ENCODE data around the gene ADAMTSL5. TPM values are rescaled to one million over a fixed set of nuclear protein-coding genes. Genes with fewer than 3 reads are reported as not detected.
A peak's percentile ranks its signal among the peaks of the same experiment; 100 is the strongest.

Gene ADAMTSL5
- total and polyA plus RNA-seq, 2 of the 13 experiments (the other 11 are each of a cell fraction or from before 2014, with no cell fraction given) = 0.60 to 2.7 TPM

DNA sequence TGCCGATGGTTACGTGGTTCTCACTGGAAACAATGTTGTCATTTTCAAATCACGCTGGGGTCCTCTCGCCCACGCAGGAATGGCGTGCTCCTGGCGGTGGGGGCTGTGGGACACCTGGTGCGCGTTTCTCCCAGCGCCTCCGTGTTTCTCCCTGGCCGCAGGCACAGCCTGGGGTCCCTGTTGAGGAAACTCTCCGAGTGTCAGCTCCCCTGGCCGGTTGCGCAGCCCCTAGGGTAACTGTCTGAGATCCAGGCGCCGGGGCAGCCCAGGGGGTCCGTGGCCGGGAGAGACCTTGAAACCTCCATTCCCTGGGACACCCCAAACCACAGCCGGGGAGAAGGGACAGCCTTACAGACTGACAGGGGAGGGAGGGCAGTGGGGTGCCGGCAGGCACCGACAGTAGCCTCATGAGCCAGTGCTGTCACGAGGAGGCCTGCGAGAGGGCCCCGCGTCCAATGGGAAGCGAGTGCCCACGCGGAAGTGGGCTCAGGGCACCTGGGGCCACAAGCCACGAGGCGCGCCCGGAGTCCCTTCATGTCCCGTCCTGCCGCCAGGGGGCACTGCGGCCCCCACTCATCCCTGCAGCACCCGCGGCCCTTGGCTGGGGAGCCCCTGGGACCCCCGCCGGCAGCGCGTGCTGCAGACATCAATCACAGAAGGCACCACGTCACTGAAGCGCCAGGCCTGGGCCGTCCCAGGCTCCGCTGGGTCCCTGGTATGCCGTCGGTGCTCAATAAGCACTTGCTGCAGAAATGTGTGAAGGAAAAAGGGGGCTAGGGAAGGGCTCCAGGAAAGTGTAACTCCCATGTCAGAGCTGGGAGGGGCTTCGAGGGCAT, 9.5 kb downstream of the ADAMTSL5 start (continued):
- TF ChIP-seq ZNF879 (CRISPR knock-in tag; IDR thresholded peaks at IDR 0.05) = no peak
- TF ChIP-seq, protein P1, sequence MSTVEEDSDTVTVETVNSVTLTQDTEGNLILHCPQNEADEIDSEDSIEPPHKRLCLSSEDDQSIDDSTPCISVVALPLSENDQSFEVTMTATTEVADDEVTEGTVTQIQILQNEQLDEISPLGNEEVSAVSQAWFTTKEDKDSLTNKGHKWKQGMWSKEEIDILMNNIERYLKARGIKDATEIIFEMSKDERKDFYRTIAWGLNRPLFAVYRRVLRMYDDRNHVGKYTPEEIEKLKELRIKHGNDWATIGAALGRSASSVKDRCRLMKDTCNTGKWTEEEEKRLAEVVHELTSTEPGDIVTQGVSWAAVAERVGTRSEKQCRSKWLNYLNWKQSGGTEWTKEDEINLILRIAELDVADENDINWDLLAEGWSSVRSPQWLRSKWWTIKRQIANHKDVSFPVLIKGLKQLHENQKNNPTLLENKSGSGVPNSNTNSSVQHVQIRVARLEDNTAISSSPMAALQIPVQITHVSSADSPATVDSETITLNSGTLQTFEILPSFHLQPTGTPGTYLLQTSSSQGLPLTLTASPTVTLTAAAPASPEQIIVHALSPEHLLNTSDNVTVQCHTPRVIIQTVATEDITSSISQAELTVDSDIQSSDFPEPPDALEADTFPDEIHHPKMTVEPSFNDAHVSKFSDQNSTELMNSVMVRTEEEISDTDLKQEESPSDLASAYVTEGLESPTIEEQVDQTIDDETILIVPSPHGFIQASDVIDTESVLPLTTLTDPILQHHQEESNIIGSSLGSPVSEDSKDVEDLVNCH (CRISPR knock-in tag; IDR thresholded peaks at IDR 0.05) = no peak
- no peak for TF ChIP-seq TBX3 (IDR thresholded peaks at IDR 0.05; ENCODE audit: borderline replicate concordance)
- no peak for TF ChIP-seq RAD51 (IDR thresholded peaks at IDR 0.05; ENCODE audit: borderline replicate concordance)
- TF ChIP-seq SNRNP70 (IDR thresholded peaks at IDR 0.05; ENCODE audit: low read depth, low read length) = no peak
- TF ChIP-seq ZIK1 (CRISPR knock-in tag; IDR thresholded peaks at IDR 0.05; ENCODE audit: borderline replicate concordance, low read depth) = no peak
- TF ChIP-seq NR2F1 (CRISPR knock-in tag; IDR thresholded peaks at IDR 0.05) = no peak
- TF ChIP-seq YEATS4 (CRISPR knock-in tag; IDR thresholded peaks at IDR 0.05; ENCODE audit: borderline replicate concordance) = peak; percentile 61
- TF ChIP-seq, protein P2, sequence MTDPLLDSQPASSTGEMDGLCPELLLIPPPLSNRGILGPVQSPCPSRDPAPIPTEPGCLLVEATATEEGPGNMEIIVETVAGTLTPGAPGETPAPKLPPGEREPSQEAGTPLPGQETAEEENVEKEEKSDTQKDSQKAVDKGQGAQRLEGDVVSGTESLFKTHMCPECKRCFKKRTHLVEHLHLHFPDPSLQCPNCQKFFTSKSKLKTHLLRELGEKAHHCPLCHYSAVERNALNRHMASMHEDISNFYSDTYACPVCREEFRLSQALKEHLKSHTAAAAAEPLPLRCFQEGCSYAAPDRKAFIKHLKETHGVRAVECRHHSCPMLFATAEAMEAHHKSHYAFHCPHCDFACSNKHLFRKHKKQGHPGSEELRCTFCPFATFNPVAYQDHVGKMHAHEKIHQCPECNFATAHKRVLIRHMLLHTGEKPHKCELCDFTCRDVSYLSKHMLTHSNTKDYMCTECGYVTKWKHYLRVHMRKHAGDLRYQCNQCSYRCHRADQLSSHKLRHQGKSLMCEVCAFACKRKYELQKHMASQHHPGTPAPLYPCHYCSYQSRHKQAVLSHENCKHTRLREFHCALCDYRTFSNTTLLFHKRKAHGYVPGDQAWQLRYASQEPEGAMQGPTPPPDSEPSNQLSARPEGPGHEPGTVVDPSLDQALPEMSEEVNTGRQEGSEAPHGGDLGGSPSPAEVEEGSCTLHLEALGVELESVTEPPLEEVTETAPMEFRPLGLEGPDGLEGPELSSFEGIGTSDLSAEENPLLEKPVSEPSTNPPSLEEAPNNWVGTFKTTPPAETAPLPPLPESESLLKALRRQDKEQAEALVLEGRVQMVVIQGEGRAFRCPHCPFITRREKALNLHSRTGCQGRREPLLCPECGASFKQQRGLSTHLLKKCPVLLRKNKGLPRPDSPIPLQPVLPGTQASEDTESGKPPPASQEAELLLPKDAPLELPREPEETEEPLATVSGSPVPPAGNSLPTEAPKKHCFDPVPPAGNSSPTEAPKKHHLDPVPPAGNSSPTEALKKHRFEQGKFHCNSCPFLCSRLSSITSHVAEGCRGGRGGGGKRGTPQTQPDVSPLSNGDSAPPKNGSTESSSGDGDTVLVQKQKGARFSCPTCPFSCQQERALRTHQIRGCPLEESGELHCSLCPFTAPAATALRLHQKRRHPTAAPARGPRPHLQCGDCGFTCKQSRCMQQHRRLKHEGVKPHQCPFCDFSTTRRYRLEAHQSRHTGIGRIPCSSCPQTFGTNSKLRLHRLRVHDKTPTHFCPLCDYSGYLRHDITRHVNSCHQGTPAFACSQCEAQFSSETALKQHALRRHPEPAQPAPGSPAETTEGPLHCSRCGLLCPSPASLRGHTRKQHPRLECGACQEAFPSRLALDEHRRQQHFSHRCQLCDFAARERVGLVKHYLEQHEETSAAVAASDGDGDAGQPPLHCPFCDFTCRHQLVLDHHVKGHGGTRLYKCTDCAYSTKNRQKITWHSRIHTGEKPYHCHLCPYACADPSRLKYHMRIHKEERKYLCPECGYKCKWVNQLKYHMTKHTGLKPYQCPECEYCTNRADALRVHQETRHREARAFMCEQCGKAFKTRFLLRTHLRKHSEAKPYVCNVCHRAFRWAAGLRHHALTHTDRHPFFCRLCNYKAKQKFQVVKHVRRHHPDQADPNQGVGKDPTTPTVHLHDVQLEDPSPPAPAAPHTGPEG (CRISPR knock-in tag; IDR thresholded peaks at IDR 0.05) = no peak; the same call in 1 of the 2 replicates
- no peak for TF ChIP-seq NR2F6 (IDR thresholded peaks at IDR 0.05)
- TF ChIP-seq NR2F6 (CRISPR knock-in tag; IDR thresholded peaks at IDR 0.05) = no peak
- TF ChIP-seq ZNF44 (CRISPR knock-in tag; IDR thresholded peaks at IDR 0.05) = no peak

All from HepG2 (cell line).